Endothelial cell of umbilical vein (primary cell): ENCODE data around the gene TEAD4. TPM values are rescaled to one million over a fixed set of nuclear protein-coding genes. Genes with fewer than 3 reads are reported as not detected.

ENCODE experiments used
- BruUV-seq: library from RNA; stranded (reverse); fragments of 400-500 nt; replicated peaks from 2 replicates; lab custom pipeline; 2021; lab: Mats Ljungman, UMichigan
- CTCF ChIA-PET: fragments of 300-600, 350-600 bp; sonication (Branson Sonifier 250); formaldehyde crosslinking; loops from one replicate; lab custom pipeline; 2021; ENCODE audit warnings: antibody characterized with exemption, inconsistent platforms; lab: Charles Lee
- POLR2A ChIA-PET: fragments of 300-600, 350-600 bp; sonication (Branson Sonifier 250); formaldehyde crosslinking; loops from one replicate; lab custom pipeline; 2021; ENCODE audit warnings: antibody characterized with exemption, inconsistent platforms; lab: Charles Lee
- DNase-seq: peaks from one replicate; pipeline ENCODE4 v3.0.0-alpha.2; 2011; ENCODE audit warnings: low read depth, low spot score
- FAIRE-seq: peaks from 2 replicates; lab custom pipeline; 2011; peaks lifted over from hg19 to GRCh38; lab: Jason Lieb, UNC
- H2AFZ ChIP-seq: 2 replicates; pipeline ENCODE4 v1.6.0; 2012; ENCODE audit warnings: low read depth, low read length, control low read depth, inconsistent platforms
- H3K27ac ChIP-seq: 2 replicates; pipeline ENCODE4 v1.5.1; 2011; ENCODE audit warnings: low read depth, mild to moderate bottlenecking, control low read depth, low read length, moderate library complexity; ENCODE audit not compliant: insufficient read depth
- H3K27me3 ChIP-seq, 2 experiments: 2 replicates each; pipeline versions ENCODE4 v1.6.0 to v1.6.1; 2011; ENCODE audit warnings: low read length in 2 of 2, mixed read lengths in 1 of 2; ENCODE audit not compliant: control insufficient read depth in 2 of 2, insufficient read depth in 2 of 2
- H3K36me3 ChIP-seq, 2 experiments: 2 replicates in 1 of 2; 3 replicates in 1 of 2; pipeline ENCODE4 v1.5.1; 2011; ENCODE audit warnings: low read length in 2 of 2, mild to moderate bottlenecking in 1 of 2, moderate library complexity in 1 of 2; ENCODE audit not compliant: control insufficient read depth in 2 of 2, insufficient read depth in 2 of 2; ENCODE audit errors: extremely low read depth in 1 of 2
- H3K4me1 ChIP-seq: 3 replicates; pipeline ENCODE4 v1.5.1; 2011; ENCODE audit warnings: mild to moderate bottlenecking, low read length; ENCODE audit not compliant: control insufficient read depth, insufficient read depth; ENCODE audit errors: extremely low read depth
- H3K4me2 ChIP-seq: 2 replicates; pipeline ENCODE4 v1.6.1; 2011; ENCODE audit warnings: low read length, control low read depth, mixed read lengths; ENCODE audit not compliant: insufficient read depth
- H3K4me3 ChIP-seq, 3 experiments: fragments of 200-600 bp in 1 of 3; sonication (generic), shearing (Covaris generic) in 1 of 3; replicated peaks in 1 of 3; 2 replicates each; pipeline ENCODE4 v1.5.1; 2011 to 2016; ENCODE audit warnings: control low read depth in 3 of 3, low read length in 3 of 3, mild to moderate bottlenecking in 2 of 3, inconsistent platforms in 1 of 3, low read depth in 1 of 3, moderate library complexity in 1 of 3; ENCODE audit not compliant: insufficient read depth in 1 of 3
- H3K79me2 ChIP-seq: 2 replicates; pipeline ENCODE4 v1.6.0; 2012; ENCODE audit warnings: low read length, inconsistent platforms; ENCODE audit not compliant: control insufficient read depth, insufficient read depth
- H3K9ac ChIP-seq: replicated peaks from 2 replicates; pipeline ENCODE3; 2011; ENCODE audit warnings: low read length, control low read depth; ENCODE audit not compliant: insufficient read depth; ENCODE audit errors: extremely low read depth
- H3K9me1 ChIP-seq: replicated peaks from 3 replicates; pipeline ENCODE4 v1.6.0; 2011; ENCODE audit warnings: mild to moderate bottlenecking, low read length; ENCODE audit not compliant: control insufficient read depth, insufficient read depth; ENCODE audit errors: extremely low read depth
- H3K9me3 ChIP-seq: replicated peaks from 2 replicates; pipeline ENCODE4 v1.5.1; 2012; ENCODE audit warnings: low read length, inconsistent platforms; ENCODE audit not compliant: control insufficient read depth, insufficient read depth
- H4K20me1 ChIP-seq: replicated peaks from 2 replicates; pipeline ENCODE3; 2011; ENCODE audit warnings: mild to moderate bottlenecking, low read length; ENCODE audit not compliant: control insufficient read depth, insufficient read depth; ENCODE audit errors: extremely low read depth
- CTCF ChIP-seq, 2 donors: IDR thresholded peaks; 1 replicate in 1 of 2; 2 replicates in 1 of 2; pipeline ENCODE4 v1.5.1; 2011; ENCODE audit warnings: low read length in 2 of 2, mild to moderate bottlenecking in 2 of 2, moderate library complexity in 2 of 2, control low read depth in 1 of 2, inconsistent platforms in 1 of 2, low read depth in 1 of 2; ENCODE audit not compliant: insufficient read depth in 1 of 2; ENCODE audit errors: extremely low read depth in 1 of 2
- EZH2 ChIP-seq: IDR thresholded peaks from 2 replicates; pipeline ENCODE4 v1.6.1; 2012; ENCODE audit warnings: borderline replicate concordance, low read depth, mild to moderate bottlenecking, moderate library complexity, low read length, inconsistent platforms; ENCODE audit not compliant: severe bottlenecking
- FOS ChIP-seq: IDR thresholded peaks from 2 replicates; pipeline ENCODE4 v1.6.1; 2011; ENCODE audit warnings: mild to moderate bottlenecking, low read length, moderate library complexity, borderline replicate concordance; ENCODE audit not compliant: insufficient read depth
- GATA2 ChIP-seq: IDR thresholded peaks from 2 replicates; pipeline ENCODE4 v1.7.0; 2011; ENCODE audit warnings: low read depth, mild to moderate bottlenecking, moderate library complexity, mixed read lengths, low read length; ENCODE audit not compliant: insufficient read length, insufficient read depth
- JUN ChIP-seq: IDR thresholded peaks from 2 replicates; pipeline ENCODE4 v1.6.1; 2011; ENCODE audit warnings: borderline replicate concordance, low read depth; ENCODE audit not compliant: insufficient read length, insufficient read depth
- MYC ChIP-seq: IDR thresholded peaks from one replicate; pipeline ENCODE4 v1.6.1; 2011; ENCODE audit warnings: mild to moderate bottlenecking, low read depth, low read length
- POLR2A ChIP-seq: IDR thresholded peaks from 2 replicates; pipeline ENCODE4 v1.6.1; 2012; ENCODE audit warnings: low read depth, mild to moderate bottlenecking, control low read depth, low read length
- POLR2AphosphoS5 ChIP-seq: IDR thresholded peaks from 2 replicates; pipeline ENCODE4 v1.6.1; 2012; ENCODE audit warnings: low read depth, mild to moderate bottlenecking, control low read depth, low read length, moderate library complexity; ENCODE audit not compliant: insufficient read depth
- dilution Hi-C: fragments of 300-500 bp; cut with MboI; formaldehyde crosslinking; loops from one replicate; pipeline ENCODE4 v1.15.0; 2019; ENCODE audit warnings: low sequenced_read_pairs; ENCODE audit not compliant: extremely low pct_ligation_motif_present
- intact Hi-C: fragments of 100-400 bp; cut with micrococcal nuclease; formaldehyde crosslinking; loops from one replicate; pipeline ENCODE4 v1.10.0; 2022
- polyA plus RNA-seq, 4 experiments: library from polyadenylated mRNA; depleted of rRNA in 3 of 4; stranded (reverse) in 3 of 4; unstranded in 1 of 4; fragments of >200 nt; gene quantifications; 2 replicates each; pipeline versions ENCODE4 v1.2.1 to v1.2.3, GENCODE V29; 2011 to 2012; ENCODE audit warnings: missing spikeins in 1 of 4
- total RNA-seq: library from RNA; stranded (reverse); gene quantifications from 2 replicates; pipeline ENCODE4 v1.2.3, GENCODE V29; 2021
- TF ChIP-seq, protein P1 (sequence below): IDR thresholded peaks from 2 replicates; pipeline ENCODE4 v1.6.1; 2011; ENCODE audit not compliant: insufficient read depth, insufficient read length

The TEAD4 gene
- total and polyA plus RNA-seq, 2 donors (not counting 3 experiments of a cell fraction or from before 2014, with no cell fraction given): 34.4 to 46.0 TPM

- no peaks in the 10 kb centered on the region for H3K79me2 ChIP-seq
- H4K20me1 ChIP-seq: no peaks in the 10 kb centered on the region
- H3K4me2 ChIP-seq: no peak overlapping the region
- no peaks in the 10 kb centered on the region for H3K9me3 ChIP-seq
- peaks cover 8 to 27% of the 10 kb centered on the region in 2 experiments for H3K36me3 ChIP-seq
- no peak for FAIRE-seq
- CTCF ChIA-PET: no interaction called here
- H3K27ac ChIP-seq: no peak overlapping the region
- no peak overlapping the region for H3K4me3 ChIP-seq
- no peaks in the 10 kb centered on the region for H3K27me3 ChIP-seq
- dilution Hi-C loops: no loop called here
- H3K9me1 ChIP-seq: no peaks in the 10 kb centered on the region
- no peak for DNase-seq
- H3K9ac ChIP-seq: no peak overlapping the region
- TF ChIP-seq GATA2 (no peak), EZH2 (no peak), POLR2AphosphoS5 (no peak), POLR2A (no peak), CTCF (IDR thresholded peaks at IDR 0.05; ENCODE audit: extremely low read depth in 1 of 2, insufficient read depth in 1 of 2, low read depth in 1 of 2, low read length in 2 of 2) (no peak), FOS (no peak), MYC (no peak), JUN (no peak)
- TF ChIP-seq, protein P1, sequence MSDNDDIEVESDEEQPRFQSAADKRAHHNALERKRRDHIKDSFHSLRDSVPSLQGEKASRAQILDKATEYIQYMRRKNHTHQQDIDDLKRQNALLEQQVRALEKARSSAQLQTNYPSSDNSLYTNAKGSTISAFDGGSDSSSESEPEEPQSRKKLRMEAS: no peak
- H3K4me1 ChIP-seq: peaks cover 10% of the 10 kb centered on the region
- BruUV-seq: no TSS peak
- no peak overlapping the region for H2AFZ ChIP-seq
- intact Hi-C loops: no loop called here
- POLR2A ChIA-PET: no interaction called here
Measured at GRCh38 chr12:3019005-3019680, 59.9 kb downstream of the TEAD4 start.
